ENCODE measurements around the gene RPA3. TPM values are rescaled to one million over a fixed set of nuclear protein-coding genes. Genes with fewer than 3 reads are reported as not detected.
"Not testable (repeated sequence)": the region's sequence is repeated elsewhere in the genome, so short reads cannot be mapped to it uniquely, and the experiment has no call there.

RPA3 gene
- total RNA-seq, 2 experiments from 2014 or later: 32.9 to 36.5 TPM

DNA sequence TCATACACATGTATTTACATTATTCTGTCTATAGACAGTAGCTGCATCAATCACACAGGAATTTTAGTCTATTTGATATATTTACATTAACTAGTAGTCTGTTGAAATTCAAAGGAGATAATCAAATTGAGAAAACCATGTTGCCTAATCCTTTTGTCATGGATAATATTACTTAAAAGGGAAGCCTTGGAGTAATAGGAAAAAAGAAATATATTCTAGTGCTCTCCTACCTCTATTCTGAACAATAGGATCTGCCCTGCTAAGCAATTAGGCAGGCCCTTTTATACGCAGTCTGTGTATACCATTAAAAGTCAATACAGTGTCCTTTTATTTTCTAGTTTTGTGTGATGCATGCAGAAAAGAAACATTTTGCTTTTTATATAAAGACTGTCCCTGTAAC, 53.4 kb downstream of the RPA3 start:
- H3K9me3 Mint-ChIP-seq: no peaks in the 10 kb centered on the region
- Histone ChIP-seq H3K27ac (ENCODE audit: low read depth in 1 of 2, low read length in 2 of 2) (no peak overlapping the region), H3K9me3 (ENCODE audit: control insufficient read depth in 1 of 2, insufficient read depth in 1 of 2, low read length in 2 of 2) (no peaks in the 10 kb centered on the region), H3K4me1 (ENCODE audit: insufficient read depth, low read length) (peaks cover 3% of the 10 kb centered on the region), H3K27me3 (ENCODE audit: control insufficient read depth in 1 of 2, insufficient read depth in 2 of 2, low read length in 2 of 2) (no peaks in the 10 kb centered on the region), H3K36me3 (ENCODE audit: insufficient read depth, low read length) (no peaks in the 10 kb centered on the region), H3K4me3 (ENCODE audit: low read length) (no peak overlapping the region)
- peaks cover 45% of the 10 kb centered on the region for H3K4me1 Mint-ChIP-seq (ENCODE audit: low read depth)
- no peak for DNase-seq
- H3K36me3 Mint-ChIP-seq (ENCODE audit: low read depth): peaks cover 9% of the 10 kb centered on the region
- intact Hi-C loops (cut with DNase I, micrococcal nuclease): no loop called here
- no peaks in the 10 kb centered on the region for H3K27me3 Mint-ChIP-seq
- no peak overlapping the region for H3K27ac Mint-ChIP-seq
- ChIA-PET POLR2A (interaction anchor here (3.2 kb wide), 1 partner anchor 25 kb away, joined by 6 read pairs; the partner anchor contains the start of gene UMAD1), CTCF (no interaction called here)
- H3K4me3 Mint-ChIP-seq: no peak overlapping the region
- no peak for TF ChIP-seq CTCF (IDR thresholded peaks at IDR 0.05)
- ATAC-seq (ENCODE audit: poor library complexity): no peak

GRCh38 chr7:7664291-7664690, 54.1 kb downstream of the RPA3 start:
- H3K27me3 ChIP-seq (ENCODE audit: control insufficient read depth in 1 of 2, insufficient read depth in 2 of 2, low read length in 2 of 2): no peaks in the 10 kb centered on the region
- H3K27ac ChIP-seq (ENCODE audit: low read depth in 1 of 2, low read length in 2 of 2): no peak overlapping the region
- H3K36me3 ChIP-seq (ENCODE audit: insufficient read depth, low read length): no peaks in the 10 kb centered on the region
- CTCF ChIA-PET: no interaction called here
- POLR2A ChIA-PET: interaction anchor here (3.2 kb wide), 1 partner anchor 24 kb away, joined by 6 read pairs; the partner anchor contains the start of gene UMAD1
- H3K4me3 ChIP-seq (ENCODE audit: low read length): no peak overlapping the region
- DNase-seq (no peak), ATAC-seq (ENCODE audit: poor library complexity) (no peak)
- no peak overlapping the region for H3K4me3 Mint-ChIP-seq
- TF ChIP-seq CTCF (IDR thresholded peaks at IDR 0.05): no peak
- peaks cover 3% of the 10 kb centered on the region for H3K4me1 ChIP-seq (ENCODE audit: insufficient read depth, low read length)
- H3K9me3 Mint-ChIP-seq: peaks cover 5% of the 10 kb centered on the region
- H3K4me1 Mint-ChIP-seq (ENCODE audit: low read depth): peaks cover 45% of the 10 kb centered on the region
- no peaks in the 10 kb centered on the region for H3K9me3 ChIP-seq (ENCODE audit: control insufficient read depth in 1 of 2, insufficient read depth in 1 of 2, low read length in 2 of 2)
- peaks cover 16% of the 10 kb centered on the region for H3K36me3 Mint-ChIP-seq (ENCODE audit: low read depth)
- no peak overlapping the region for H3K27ac Mint-ChIP-seq
- intact Hi-C loops (cut with DNase I, micrococcal nuclease): no loop called here
- no peaks in the 10 kb centered on the region for H3K27me3 Mint-ChIP-seq

GRCh38 chr7:7662527-7662926, 55.9 kb downstream of the RPA3 start:
- H3K4me1 ChIP-seq (ENCODE audit: insufficient read depth, low read length): peaks cover 3% of the 10 kb centered on the region
- TF ChIP-seq CTCF (IDR thresholded peaks at IDR 0.05): no peak
- DNase-seq (no peak), ATAC-seq (ENCODE audit: poor library complexity) (no peak)
- no peaks in the 10 kb centered on the region for H3K9me3 ChIP-seq (ENCODE audit: control insufficient read depth in 1 of 2, insufficient read depth in 1 of 2, low read length in 2 of 2)
- no peaks in the 10 kb centered on the region for H3K27me3 ChIP-seq (ENCODE audit: control insufficient read depth in 1 of 2, insufficient read depth in 2 of 2, low read length in 2 of 2)
- H3K36me3 Mint-ChIP-seq (ENCODE audit: low read depth): peaks cover 34% of the 10 kb centered on the region
- H3K4me1 Mint-ChIP-seq (ENCODE audit: low read depth): peaks cover 51% of the 10 kb centered on the region
- intact Hi-C loops (cut with DNase I, micrococcal nuclease): no loop called here
- H3K27ac ChIP-seq (ENCODE audit: low read depth in 1 of 2, low read length in 2 of 2): no peak overlapping the region
- no peak overlapping the region for H3K4me3 Mint-ChIP-seq
- H3K36me3 ChIP-seq (ENCODE audit: insufficient read depth, low read length): no peaks in the 10 kb centered on the region
- H3K9me3 Mint-ChIP-seq: peaks cover 8% of the 10 kb centered on the region
- ChIA-PET POLR2A (interaction anchor here (1.0 to 3.2 kb wide), 2 partner anchors 14 to 22 kb away, joined by 4 to 6 read pairs; partner anchors contain the start of gene UMAD1), CTCF (no interaction called here)
- H3K4me3 ChIP-seq (ENCODE audit: low read length): no peak overlapping the region
- no peak overlapping the region for H3K27ac Mint-ChIP-seq
- H3K27me3 Mint-ChIP-seq: no peaks in the 10 kb centered on the region

DNA sequence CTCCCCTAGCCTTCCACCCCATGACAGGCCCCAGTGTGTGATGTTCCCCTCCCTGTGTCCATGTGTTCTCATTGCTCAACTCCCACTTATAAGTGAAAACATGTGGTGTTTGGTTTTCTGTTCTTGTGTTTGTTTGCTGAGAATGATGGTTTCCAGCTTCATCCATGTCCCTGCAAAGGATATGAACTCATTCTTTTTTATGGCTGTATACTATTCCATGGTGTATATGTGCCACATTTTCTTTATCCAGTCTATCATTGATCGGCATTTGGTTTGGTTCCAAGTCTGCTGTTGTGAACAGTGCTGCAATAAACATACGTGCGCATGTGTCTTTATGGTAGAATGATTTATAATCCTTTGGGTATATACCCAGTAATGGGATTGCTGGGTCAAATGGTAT, 61.9 kb downstream of the RPA3 start:
- CTCF ChIA-PET; H3K4me3 Mint-ChIP-seq; H3K27ac ChIP-seq (ENCODE audit: low read depth in 1 of 2, low read length in 2 of 2); DNase-seq; H3K9me3 Mint-ChIP-seq; ATAC-seq (ENCODE audit: poor library complexity); H3K36me3 ChIP-seq (ENCODE audit: insufficient read depth, low read length); H3K9me3 ChIP-seq (ENCODE audit: control insufficient read depth in 1 of 2, insufficient read depth in 1 of 2, low read length in 2 of 2); H3K4me3 ChIP-seq (ENCODE audit: low read length); intact Hi-C loops (cut with DNase I, micrococcal nuclease); H3K27ac Mint-ChIP-seq; H3K4me1 ChIP-seq (ENCODE audit: insufficient read depth, low read length); H3K27me3 Mint-ChIP-seq; POLR2A ChIA-PET; H3K27me3 ChIP-seq (ENCODE audit: control insufficient read depth in 1 of 2, insufficient read depth in 2 of 2, low read length in 2 of 2): not testable (repeated sequence)
- H3K36me3 Mint-ChIP-seq (ENCODE audit: low read depth): peaks cover 56% of the 10 kb centered on the region
- peaks cover 78% of the 10 kb centered on the region for H3K4me1 Mint-ChIP-seq (ENCODE audit: low read depth)

All from CD4-positive, alpha-beta T cell (primary cell).